ENCODE results near the gene INAFM1. TPM values are rescaled to one million over a fixed set of nuclear protein-coding genes. Genes with fewer than 3 reads are reported as not detected.
"Not testable (repeated sequence)": the region's sequence is repeated elsewhere in the genome, so short reads cannot be mapped to it uniquely, and the experiment has no call there.

INAFM1 gene
- total RNA-seq, 3 donors from 2014 or later: 14.7 to 28.9 (median 16.7) TPM

GRCh38 chr19:47275791-47276461 lies 1.2 kb downstream of the INAFM1 start:
- H3K36me3 ChIP-seq (ENCODE audit: low read depth): no peaks in the 10 kb centered on the region
- H3K4me3 ChIP-seq: no peak overlapping the region
- H3K4me1 ChIP-seq (ENCODE audit: low read depth): peaks cover 12% of the 10 kb centered on the region
- H3K9me3 ChIP-seq: no peaks in the 10 kb centered on the region
- ATAC-seq (no peak), DNase-seq (peak in 2 of 3 donors; percentile 48 to 63)
- intact Hi-C loops (cut with DNase I, micrococcal nuclease): no loop called here
- TF ChIP-seq, protein P1, sequence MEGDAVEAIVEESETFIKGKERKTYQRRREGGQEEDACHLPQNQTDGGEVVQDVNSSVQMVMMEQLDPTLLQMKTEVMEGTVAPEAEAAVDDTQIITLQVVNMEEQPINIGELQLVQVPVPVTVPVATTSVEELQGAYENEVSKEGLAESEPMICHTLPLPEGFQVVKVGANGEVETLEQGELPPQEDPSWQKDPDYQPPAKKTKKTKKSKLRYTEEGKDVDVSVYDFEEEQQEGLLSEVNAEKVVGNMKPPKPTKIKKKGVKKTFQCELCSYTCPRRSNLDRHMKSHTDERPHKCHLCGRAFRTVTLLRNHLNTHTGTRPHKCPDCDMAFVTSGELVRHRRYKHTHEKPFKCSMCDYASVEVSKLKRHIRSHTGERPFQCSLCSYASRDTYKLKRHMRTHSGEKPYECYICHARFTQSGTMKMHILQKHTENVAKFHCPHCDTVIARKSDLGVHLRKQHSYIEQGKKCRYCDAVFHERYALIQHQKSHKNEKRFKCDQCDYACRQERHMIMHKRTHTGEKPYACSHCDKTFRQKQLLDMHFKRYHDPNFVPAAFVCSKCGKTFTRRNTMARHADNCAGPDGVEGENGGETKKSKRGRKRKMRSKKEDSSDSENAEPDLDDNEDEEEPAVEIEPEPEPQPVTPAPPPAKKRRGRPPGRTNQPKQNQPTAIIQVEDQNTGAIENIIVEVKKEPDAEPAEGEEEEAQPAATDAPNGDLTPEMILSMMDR (IDR thresholded peaks at IDR 0.05): no peak

- intact Hi-C loops (cut with DNase I, micrococcal nuclease); DNase-seq; H3K36me3 ChIP-seq (ENCODE audit: low read depth); ATAC-seq; H3K9me3 ChIP-seq; H3K4me3 ChIP-seq: not testable (repeated sequence)
- H3K4me1 ChIP-seq (ENCODE audit: low read depth): peaks cover 12% of the 10 kb centered on the region
Observed at GRCh38 chr19:47276513-47276912, 1.8 kb downstream of the INAFM1 start.

DNA sequence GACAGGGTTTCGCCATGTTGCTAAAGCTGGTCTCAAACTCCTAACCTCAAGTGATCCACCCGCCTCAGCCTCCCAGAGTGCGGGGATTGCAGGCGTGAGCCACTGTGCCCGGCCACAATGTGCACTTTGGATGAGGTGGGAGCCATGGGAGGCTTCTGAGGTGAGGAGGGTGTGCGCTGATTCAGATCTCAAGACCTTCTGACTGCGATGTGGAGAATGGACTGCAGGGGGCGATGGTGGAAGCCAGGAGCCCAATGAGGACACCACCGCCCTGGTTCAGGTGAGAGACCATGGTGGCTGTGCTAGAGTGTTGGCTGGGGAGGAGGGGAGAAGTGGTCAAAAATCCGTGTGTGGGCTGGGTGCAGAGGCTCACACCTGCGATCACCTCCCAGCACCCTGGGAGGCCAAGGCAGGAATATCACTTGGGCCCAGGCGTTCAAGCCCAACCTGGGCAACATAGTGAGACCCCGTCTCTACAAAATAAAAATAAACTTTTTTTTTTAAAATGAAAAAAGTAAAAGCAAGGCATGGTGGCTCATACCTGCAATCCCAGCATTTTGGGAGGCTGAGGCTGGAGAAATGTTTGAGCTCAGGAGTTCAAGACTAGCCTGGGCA lies 5.6 kb downstream of the INAFM1 start:
- DNase-seq (peak in 2 of 3 donors; percentile 65 to 68), ATAC-seq (peak; percentile 51)
- Histone ChIP-seq H3K4me1 (ENCODE audit: low read depth) (peaks cover 3% of the 10 kb centered on the region), H3K36me3 (ENCODE audit: low read depth) (no peaks in the 10 kb centered on the region), H3K9me3 (no peaks in the 10 kb centered on the region), H3K4me3 (no peak overlapping the region)
- TF ChIP-seq, protein P1 (IDR thresholded peaks at IDR 0.05): peak; percentile 17
- intact Hi-C loops (cut with DNase I, micrococcal nuclease): no loop called here

DNA sequence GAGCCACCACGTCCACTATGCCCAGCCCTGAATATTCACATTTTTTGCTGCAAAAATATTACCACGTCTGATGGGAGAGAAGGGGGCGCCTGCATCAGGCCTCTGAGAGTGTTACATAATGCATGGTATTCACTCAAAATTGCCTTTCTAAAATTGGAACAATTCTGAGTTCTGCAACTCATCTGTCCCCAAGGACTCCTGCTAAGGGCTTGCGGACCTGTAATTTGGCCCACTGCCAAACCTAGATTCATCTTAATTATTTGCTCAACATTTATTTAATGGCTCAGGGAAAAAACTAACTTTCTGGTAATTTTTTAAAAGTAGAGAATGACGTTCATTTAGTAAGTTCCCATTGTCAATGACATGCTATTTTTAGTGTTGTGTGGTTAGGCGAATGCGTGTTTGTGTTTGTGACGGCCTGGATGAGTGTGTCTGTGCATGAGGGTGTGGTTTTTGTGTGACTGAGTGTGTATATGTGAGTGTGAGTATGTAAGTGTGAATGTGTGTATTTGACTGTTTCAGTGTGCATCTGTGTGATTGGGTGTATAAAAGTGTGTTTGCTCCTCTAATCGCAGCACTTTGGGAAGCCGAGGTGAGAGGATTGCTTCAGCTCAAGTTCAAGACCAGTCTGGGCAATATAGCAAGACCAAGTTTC lies 8.8 kb downstream of the INAFM1 start:
- TF ChIP-seq, protein P1 (IDR thresholded peaks at IDR 0.05): no peak
- Histone ChIP-seq H3K4me1 (ENCODE audit: low read depth) (no peaks in the 10 kb centered on the region), H3K9me3 (no peaks in the 10 kb centered on the region), H3K36me3 (ENCODE audit: low read depth) (no peaks in the 10 kb centered on the region), H3K4me3 (no peak overlapping the region)
- DNase-seq: no peak
- intact Hi-C loops (cut with DNase I, micrococcal nuclease): no loop called here
- ATAC-seq: no peak

- Histone ChIP-seq H3K4me1 (ENCODE audit: low read depth) (peaks cover 4% of the 10 kb centered on the region), H3K36me3 (ENCODE audit: low read depth) (no peaks in the 10 kb centered on the region), H3K4me3 (no peak overlapping the region), H3K9me3 (no peaks in the 10 kb centered on the region)
- peak; percentile 65 for ATAC-seq
- intact Hi-C loops (cut with DNase I, micrococcal nuclease): no loop called here
- peak in 1 of 3 donors; percentile 83 for DNase-seq
- TF ChIP-seq, protein P1 (IDR thresholded peaks at IDR 0.05): peak; percentile 74
Observed at GRCh38 chr19:47284324-47284899, 9.7 kb downstream of the INAFM1 start.
